Glutamatergic neuron (in vitro differentiated cells): ENCODE measurements around the gene MT1M. TPM values are rescaled to one million over a fixed set of nuclear protein-coding genes. Genes with fewer than 3 reads are reported as not detected.
"Not testable (repeated sequence)": the region's sequence is repeated elsewhere in the genome, so short reads cannot be mapped to it uniquely, and the experiment has no call there.

Experiments used
- DNase-seq: peaks from one replicate; pipeline ENCODE4 v3.0.0; 2022
- H3K27ac Mint-ChIP-seq: one replicate; pipeline ENCODE4 v1.8.0; 2020; ENCODE audit warnings: mild to moderate bottlenecking, mixed read lengths, inconsistent platforms; ENCODE audit not compliant: unreplicated experiment
- H3K27me3 Mint-ChIP-seq: one replicate; pipeline ENCODE4 v1.8.0; 2020; ENCODE audit warnings: mild to moderate bottlenecking, moderate library complexity, mixed read lengths, inconsistent platforms; ENCODE audit not compliant: unreplicated experiment
- H3K36me3 Mint-ChIP-seq: one replicate; pipeline ENCODE4 v1.8.0; 2020; ENCODE audit warnings: mild to moderate bottlenecking, mixed read lengths, inconsistent platforms; ENCODE audit not compliant: unreplicated experiment
- H3K4me1 Mint-ChIP-seq: one replicate; pipeline ENCODE4 v1.8.0; 2020; ENCODE audit warnings: mild to moderate bottlenecking, low read depth, mixed read lengths, inconsistent platforms; ENCODE audit not compliant: unreplicated experiment
- H3K4me3 Mint-ChIP-seq: one replicate; pipeline ENCODE4 v1.8.0; 2020; ENCODE audit warnings: mild to moderate bottlenecking, mixed read lengths, inconsistent platforms; ENCODE audit not compliant: unreplicated experiment
- H3K9me3 Mint-ChIP-seq: one replicate; pipeline ENCODE4 v1.8.0; 2020; ENCODE audit warnings: mild to moderate bottlenecking, moderate library complexity, mixed read lengths, inconsistent platforms; ENCODE audit not compliant: unreplicated experiment
- CTCF ChIP-seq: fragments of 200-600 bp; sonication (generic); IDR thresholded peaks from one replicate; pipeline ENCODE4 v1.5.0; 2021; ENCODE audit not compliant: partially characterized antibody, unreplicated experiment
- total RNA-seq: library from RNA; stranded (reverse); fragmentation: NEBNext Ultra II Directional; extraction: Animal tissue kit (Norgen Biotek cat#: 25700); gene quantifications from one replicate; pipeline ENCODE4 v1.2.1, GENCODE V29; 2021; ENCODE audit not compliant: unreplicated experiment

MT1M gene
- total RNA-seq, 1 donor from 2014 or later = not detected

DNA sequence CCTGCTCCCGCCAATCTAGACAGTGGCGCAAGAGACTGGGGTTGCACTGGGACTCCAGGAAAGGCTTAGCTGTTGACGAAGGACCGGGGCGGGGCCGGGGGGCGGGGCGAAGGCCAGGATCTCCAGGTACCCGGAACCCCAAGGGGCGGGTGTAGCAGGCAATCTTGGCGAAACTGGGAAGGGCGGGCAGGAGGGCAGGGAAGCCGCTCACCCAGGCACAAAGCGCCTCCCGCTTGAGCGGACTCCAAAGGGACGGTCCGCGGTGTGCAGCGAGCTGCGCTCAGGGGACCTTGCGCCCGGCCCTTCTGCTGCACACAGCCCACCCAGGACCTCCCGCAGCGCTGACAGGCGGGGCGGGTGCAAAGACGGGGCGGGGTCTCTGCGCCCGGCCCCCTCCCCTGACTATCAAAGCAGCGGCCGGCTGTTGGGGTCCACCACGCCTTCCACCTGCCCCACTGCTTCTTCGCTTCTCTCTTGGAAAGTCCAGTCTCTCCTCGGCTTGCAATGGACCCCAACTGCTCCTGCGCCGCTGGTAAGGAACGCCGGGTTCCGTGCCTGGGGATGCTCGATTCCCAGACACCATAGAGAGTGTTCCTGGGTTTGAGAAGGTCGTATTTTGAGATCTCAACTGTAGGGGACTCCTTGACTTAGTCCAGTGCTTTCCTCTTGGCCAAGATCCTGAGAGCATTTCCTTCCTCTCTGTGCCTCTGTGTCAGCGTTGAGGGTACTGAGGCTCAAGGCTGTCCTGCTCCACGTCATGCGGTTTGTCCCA, 25.3 kb downstream of the MT1M start, which contains the start of gene MT1F:
TSS of gene MT1F (plus strand) at position 405 of the 772 bp plus-strand sequence. CDS start at position 505, 100 bp downstream.
- no peak within 1 kb of the TSS for H3K27ac Mint-ChIP-seq
- H3K4me1 Mint-ChIP-seq = no peaks in the 10 kb centered on the region
- peaks cover 3% of the 10 kb centered on the region for H3K36me3 Mint-ChIP-seq
- peaks cover 28% of the 10 kb centered on the region for H3K27me3 Mint-ChIP-seq
- no peak for TF ChIP-seq CTCF
- H3K4me3 Mint-ChIP-seq = peak within 1 kb of the TSS; percentile 98
- peak; percentile 68 for DNase-seq
- peaks cover 9% of the 10 kb centered on the region for H3K9me3 Mint-ChIP-seq

DNA sequence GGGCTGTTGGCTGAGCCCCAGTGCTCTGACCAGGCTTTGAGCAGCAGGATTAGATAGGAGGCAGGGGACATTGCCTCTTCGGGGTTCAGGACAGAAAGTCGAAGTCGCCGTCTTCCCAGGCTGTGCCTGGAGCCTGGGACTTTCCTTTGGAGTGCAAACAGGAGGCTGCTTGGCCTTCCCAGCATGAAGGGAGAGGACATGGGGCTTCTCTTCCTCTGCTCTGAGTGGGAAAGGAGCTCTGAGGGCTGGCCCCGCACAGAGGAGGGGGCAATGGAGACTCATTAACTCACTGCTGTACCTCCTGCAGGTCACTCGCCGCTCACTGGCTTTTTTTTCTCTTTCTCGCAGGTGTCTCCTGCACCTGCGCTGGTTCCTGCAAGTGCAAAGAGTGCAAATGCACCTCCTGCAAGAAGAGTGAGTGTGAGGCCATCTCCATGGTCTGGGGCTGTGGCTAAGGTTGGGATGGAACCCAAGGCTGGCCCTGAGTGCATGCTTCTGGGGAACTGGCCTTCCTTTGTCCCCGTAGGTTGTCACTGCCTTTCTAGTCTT, 25.9 kb downstream of the MT1M start:
- no peak for TF ChIP-seq CTCF
- Mint-ChIP-seq H3K9me3 (peaks cover 8% of the 10 kb centered on the region), H3K4me1 (no peaks in the 10 kb centered on the region), H3K4me3 (peak overlapping the region; percentile 98), H3K36me3 (peaks cover 3% of the 10 kb centered on the region), H3K27me3 (peaks cover 28% of the 10 kb centered on the region), H3K27ac (no peak overlapping the region)
- DNase-seq = no peak

GRCh38 chr16:56662357-56663354, 30.2 kb downstream of the MT1M start:
- H3K9me3 Mint-ChIP-seq = peaks cover 7% of the 10 kb centered on the region
- no peak for DNase-seq
- peaks cover 36% of the 10 kb centered on the region for H3K27me3 Mint-ChIP-seq
- peak overlapping the region; percentile 82 for H3K4me3 Mint-ChIP-seq
- no peak for TF ChIP-seq CTCF
- H3K27ac Mint-ChIP-seq = no peak overlapping the region
- peaks cover 3% of the 10 kb centered on the region for H3K36me3 Mint-ChIP-seq
- H3K4me1 Mint-ChIP-seq = no peaks in the 10 kb centered on the region

- Mint-ChIP-seq H3K4me1 (no peaks in the 10 kb centered on the region), H3K9me3 (peaks cover 4% of the 10 kb centered on the region), H3K27ac (no peak overlapping the region), H3K36me3 (peaks cover 3% of the 10 kb centered on the region), H3K4me3 (no peak overlapping the region), H3K27me3 (peaks cover 37% of the 10 kb centered on the region)
- no peak for DNase-seq
- no peak for TF ChIP-seq CTCF
Observed at GRCh38 chr16:56664506-56664905, 32.0 kb downstream of the MT1M start.

- peaks cover 33% of the 10 kb centered on the region for H3K27me3 Mint-ChIP-seq
- not testable (repeated sequence) for H3K4me1 Mint-ChIP-seq, DNase-seq, H3K36me3 Mint-ChIP-seq, H3K27ac Mint-ChIP-seq, H3K9me3 Mint-ChIP-seq, H3K4me3 Mint-ChIP-seq
Observed at GRCh38 chr16:56665286-56666261, 33.1 kb downstream of the MT1M start.
